Stimulated activated CD4-positive, alpha-beta T cell treated with anti-CD3 and anti-CD28 coated beads, Interleukin-1b, Interleukin-23, amount 100 ng/mL, for 48 hours (primary cell): Measurements from ENCODE around the gene IGFBP5.

Experiments
- DNase-seq: peaks from one replicate; pipeline ENCODE4 v3.0.0-alpha.2; 2020

The IGFBP5 gene

GRCh38 chr2:216663106-216663505 is 32.2 kb downstream of the IGFBP5 start:
- DNase-seq, result no peak

DNA sequence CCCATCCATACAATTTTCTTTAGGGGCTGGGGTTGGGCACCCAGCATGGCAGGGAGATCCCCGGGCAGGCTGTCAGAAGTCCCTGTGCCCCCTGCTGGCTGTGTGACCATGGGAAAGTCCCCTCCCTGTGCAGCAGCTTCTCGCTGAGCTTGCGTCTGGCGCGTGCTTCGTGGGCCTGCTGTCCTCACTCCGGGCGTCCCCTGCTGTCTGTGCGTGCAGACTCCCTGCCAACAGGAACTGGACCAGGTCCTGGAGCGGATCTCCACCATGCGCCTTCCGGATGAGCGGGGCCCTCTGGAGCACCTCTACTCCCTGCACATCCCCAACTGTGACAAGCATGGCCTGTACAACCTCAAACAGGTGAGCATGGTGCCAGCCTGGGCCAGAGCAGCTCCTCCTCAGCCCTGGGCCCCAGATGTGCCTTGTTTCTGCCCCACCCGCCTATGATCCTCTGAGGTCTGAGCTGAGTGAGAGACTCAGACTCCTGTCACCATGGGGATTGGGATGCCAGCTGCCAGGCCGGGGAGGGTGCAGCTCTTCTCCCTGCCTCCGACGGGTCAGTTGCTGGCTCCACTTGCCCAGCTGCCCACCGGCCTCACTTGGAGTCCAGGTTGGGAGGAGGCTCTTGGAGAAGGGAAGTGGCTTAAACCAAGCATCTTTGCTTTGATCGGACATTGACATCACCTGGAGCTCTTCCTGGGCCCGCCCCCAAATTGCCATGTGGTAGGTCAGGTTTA is 33.5 kb downstream of the IGFBP5 start:
- DNase-seq, result no peak

DNA sequence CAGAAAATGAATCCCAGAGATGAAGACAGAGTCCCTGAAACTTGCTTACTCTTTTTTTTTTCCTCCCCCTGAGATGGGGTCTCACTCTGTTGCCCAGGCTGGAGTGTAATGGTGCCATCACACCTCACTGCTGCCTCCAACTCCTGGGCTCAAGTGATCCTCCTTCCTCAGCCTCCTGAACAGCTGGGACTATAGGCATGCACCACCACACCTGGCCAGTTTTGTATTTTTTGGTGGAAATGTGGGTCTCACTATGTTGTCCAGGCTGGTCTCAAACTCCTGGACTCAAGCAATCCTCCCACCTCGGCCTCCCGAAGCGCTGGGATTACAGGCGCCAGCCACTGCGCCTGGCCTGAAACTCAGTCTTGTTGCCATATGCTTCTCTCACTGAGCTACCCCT is 34.3 kb downstream of the IGFBP5 start:
- no peak for DNase-seq

DNA sequence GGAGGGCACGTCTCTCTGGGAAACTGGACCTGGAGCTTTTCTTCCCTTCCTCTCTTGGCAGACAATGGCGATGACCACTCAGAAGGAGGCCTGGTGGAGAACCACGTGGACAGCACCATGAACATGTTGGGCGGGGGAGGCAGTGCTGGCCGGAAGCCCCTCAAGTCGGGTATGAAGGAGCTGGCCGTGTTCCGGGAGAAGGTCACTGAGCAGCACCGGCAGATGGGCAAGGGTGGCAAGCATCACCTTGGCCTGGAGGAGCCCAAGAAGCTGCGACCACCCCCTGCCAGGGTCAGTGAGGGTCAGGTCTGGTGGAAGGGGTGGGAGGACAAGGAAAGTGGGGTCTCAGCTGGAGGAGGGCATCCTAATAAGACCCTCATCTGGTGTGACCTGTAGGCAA is 34.9 kb downstream of the IGFBP5 start:
- DNase-seq, result no peak

- DNase-seq, result no peak
Measured at GRCh38 chr2:216659276-216659675, 36.1 kb downstream of the IGFBP5 start.

GRCh38 chr2:216658757-216659156 is 36.6 kb downstream of the IGFBP5 start:
- no peak for DNase-seq

DNA sequence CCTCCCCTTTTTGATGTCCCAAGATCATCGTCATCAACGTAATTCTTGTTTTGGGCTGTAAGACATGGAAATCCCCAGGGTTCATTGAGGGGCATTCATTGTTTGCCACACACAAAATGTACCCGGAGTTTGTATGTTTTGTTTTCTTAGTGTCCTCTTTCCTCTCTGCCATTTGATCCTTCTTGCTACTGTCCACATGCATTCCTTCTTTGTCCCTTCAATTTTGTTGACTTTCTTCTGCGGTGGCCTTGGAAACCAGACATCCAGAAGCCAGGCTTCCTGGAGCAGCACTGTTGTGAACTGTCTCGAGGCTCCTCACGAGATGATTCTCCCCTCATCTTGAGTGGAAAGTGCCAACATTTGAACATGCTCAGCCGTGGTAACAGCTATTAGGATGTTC is 37.4 kb downstream of the IGFBP5 start:
- no peak for DNase-seq

GRCh38 chr2:216657086-216657855 is 38.1 kb downstream of the IGFBP5 start:
- no peak for DNase-seq

- no peak for DNase-seq
Measured at GRCh38 chr2:216654528-216655052, 40.8 kb downstream of the IGFBP5 start.

GRCh38 chr2:216653931-216654365 is 41.4 kb downstream of the IGFBP5 start:
- no peak for DNase-seq

- DNase-seq, result no peak
Measured at GRCh38 chr2:216653093-216653799, 42.1 kb downstream of the IGFBP5 start.

DNA sequence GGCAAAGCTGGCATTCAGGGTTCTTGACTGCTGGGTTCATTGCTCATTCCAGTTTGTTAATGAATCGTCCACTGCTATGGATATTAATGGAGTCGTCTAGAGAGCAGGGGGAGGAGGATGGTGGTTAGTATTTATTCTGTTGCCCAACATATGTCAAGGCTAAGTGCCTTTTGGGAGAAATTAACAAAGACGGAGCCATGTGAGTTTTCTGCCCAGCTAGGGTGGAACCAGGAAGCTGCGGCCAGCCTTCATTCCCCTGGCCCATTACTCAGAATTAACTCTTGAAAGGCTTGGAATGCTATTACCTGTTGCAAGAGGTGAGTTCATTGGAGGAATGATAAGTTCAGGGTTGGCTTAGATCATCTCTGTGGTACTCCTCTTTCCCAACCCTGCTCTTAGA is 42.8 kb downstream of the IGFBP5 start:
- DNase-seq, result no peak

DNA sequence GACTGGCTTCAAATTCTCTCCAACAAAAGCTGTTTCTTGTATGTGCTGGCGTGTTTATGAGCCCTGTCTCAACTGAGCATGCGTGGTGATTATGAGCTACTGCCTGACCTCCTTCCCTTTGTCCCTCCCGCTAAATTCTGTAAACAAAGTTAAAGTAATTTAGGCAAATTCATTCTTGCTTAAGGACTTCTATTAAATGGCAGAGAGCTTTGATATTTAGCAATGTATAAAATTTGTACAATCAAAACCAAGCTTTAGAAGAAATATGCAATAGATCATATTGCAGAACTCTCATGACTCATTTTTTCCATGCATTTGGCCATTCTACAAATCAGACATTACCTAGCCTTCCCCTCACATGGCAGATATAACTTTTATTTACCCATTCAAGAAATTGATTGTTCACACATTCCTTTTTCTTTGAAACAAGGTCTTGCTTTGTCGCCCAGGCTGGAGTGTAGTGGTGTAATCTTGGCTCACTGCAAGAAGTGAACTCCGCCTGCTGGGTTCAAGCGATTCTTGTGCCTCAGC is 43.9 kb downstream of the IGFBP5 start:
- DNase-seq, result no peak

DNA sequence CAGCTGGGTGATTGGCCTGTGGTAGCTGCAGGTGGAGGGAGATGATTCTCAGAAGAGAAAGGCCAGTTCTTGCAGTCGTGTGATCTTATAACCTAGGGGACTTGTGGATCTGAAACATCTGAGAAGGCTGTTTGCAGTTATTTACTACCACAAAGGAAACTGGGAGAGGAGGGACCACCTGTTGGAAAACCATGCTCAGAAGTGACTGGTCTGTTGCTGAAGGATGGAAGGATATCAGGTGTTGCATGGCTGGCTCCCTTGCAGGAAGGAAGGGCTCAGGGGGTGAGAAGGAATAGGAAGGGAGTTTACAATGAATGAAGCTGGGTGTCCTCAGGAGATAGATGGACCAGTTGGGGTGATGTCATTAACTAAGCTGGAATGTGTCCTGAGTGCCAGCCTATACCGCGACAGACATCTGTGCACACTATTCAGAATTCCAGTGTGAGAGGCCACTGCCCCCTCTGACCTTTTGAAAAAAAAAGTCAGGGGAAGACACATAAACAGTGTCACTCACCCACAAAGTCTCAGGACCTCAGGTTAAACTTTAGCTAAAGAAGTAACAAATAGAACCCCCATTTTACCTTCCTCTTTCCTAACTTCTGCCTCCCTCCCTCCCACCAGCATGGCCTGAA is 44.6 kb downstream of the IGFBP5 start:
- DNase-seq, result no peak

GRCh38 chr2:216649574-216649973 is 45.8 kb downstream of the IGFBP5 start:
- DNase-seq, result no peak

- DNase-seq, result no peak
Measured at GRCh38 chr2:216648105-216648504, 47.2 kb downstream of the IGFBP5 start.

DNA sequence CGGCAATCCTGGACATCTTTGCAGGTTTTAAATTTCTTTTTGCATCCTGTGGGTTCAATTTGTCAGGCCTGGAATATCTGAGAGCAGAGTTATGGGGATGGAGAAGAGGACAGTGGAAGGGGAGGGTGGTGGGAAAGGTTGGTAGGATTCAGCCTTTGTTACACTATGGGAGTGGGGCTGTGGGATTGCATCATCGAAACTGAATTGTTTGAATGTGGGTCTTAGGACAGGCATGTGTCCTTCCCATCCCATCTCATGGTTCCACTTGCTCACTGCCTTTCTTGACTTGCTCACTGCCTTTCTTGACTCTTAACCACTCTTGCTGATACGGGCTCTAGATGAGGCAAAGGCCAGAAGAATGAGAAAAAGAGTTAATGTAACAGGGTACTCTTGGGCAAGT is 49.2 kb downstream of the IGFBP5 start:
- DNase-seq, result no peak

GRCh38 chr2:216645636-216645950 is 49.8 kb downstream of the IGFBP5 start:
- DNase-seq, result no peak

DNA sequence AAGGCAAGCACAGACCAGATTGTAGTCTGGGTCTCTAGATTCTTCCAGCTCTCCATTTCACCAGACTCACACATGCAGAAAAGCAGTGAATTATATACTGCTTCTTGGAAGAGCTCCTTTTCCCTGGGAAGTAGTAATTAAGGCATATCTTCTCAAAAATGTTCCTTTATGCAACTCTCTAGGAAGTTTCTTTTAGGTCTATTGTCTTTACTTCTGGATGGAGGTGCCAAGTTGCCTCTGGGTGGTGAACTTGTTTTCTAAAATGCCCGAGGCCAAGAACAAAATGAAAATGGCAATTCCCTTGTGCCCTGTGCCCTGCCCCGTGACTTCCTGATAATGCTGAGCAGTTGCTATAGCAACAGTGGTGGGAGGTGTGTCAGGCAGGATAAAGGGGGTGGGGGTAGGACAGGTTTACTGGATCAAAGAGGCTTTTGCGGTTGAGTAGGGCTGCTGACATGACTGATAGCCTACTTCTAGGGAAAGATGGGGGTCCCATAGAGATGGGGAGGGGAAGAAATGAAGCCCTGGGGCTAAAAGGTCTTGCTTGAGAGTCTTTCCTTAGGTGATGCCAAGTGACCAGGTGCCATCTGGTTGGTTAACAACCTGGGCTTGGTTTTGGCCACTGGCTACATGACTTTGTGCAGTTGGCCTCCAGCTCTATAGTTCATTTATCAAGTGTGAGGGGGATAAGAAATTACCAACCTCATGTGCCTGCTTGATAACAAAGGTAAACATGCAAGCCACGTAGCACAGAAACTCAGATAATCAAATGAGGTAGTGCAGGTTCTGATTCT is 50.3 kb downstream of the IGFBP5 start:
- DNase-seq, result no peak

DNA sequence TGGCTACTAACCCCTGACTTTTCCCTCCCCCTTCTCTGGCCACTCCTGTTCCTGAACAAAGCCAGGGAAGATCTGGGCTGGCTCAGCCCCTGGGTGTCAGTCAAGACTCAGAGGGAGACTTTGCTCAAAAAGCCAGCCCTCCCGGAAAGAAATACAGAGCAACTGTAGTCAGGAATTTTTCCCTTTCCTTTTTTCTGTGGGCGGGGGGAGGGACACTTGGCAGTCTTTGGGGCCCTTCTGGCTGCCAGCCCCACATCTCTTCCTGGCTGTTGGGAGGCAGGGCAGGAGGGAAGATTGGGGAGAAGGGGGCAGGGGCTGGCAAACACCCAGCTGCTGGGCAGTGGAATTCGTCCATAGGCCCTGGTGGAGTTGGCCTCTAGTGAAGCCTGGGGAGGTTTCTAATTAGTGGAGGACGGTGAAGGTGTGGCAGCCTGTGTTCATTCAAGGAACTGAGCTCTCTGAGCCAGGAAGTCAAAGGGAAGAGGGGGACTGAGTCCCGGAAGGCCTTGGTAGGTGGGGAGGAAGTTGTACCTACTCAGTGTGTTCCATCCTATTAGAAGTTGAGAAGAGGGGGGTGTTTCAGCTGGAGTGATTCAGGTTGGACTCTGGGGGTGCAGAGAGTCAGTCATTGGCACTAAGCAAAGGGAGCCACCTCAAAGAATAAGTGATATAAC is 51.2 kb downstream of the IGFBP5 start:
- no peak for DNase-seq

DNA sequence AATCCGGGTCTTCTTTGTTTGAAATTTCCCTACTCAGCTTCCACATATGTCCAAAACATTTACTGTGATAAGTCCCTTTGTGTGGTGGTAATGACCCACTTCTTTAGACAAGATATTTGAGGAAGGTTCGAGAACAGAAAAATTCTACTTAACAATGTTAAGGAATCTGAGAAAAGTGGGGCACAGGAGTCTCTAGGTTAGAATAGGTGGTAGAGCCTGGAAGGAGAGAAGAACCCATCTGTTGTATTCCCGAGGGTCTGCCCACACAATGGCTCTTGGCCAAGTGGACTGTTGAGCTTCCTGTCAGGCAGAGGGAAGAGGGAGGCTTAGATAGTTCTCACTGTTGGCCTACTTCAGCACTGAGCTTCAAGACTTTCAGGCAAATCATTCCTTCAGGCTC is 57.9 kb downstream of the IGFBP5 start:
- no peak for DNase-seq
